ENCODE measurements around the gene CAMTA1. TPM values are rescaled to one million over a fixed set of nuclear protein-coding genes. Genes with fewer than 3 reads are reported as not detected.

The CAMTA1 gene
- total and polyA plus RNA-seq, 9 of the 15 experiments (the other 6 are each of a cell fraction or from before 2014, with no cell fraction given): 43.9 to 161 (median 65.9) TPM

DNA sequence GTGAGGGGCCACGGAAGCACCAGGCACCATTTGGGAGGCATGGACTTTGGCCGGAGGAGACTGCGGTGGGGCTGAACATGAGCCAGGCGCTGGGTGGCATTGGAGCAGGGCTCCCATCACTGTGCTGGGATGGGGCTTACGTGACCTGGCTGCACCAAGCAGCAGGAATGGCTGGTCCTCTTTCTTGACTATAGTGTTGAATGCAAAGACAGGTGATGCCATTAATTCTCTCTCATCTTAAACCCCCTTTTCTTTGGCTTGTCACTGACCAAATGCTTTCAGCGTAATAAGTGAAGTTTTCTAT, 447.9 kb downstream of the CAMTA1 start (continued):
- no peak for TF ChIP-seq GTF2E2 (tag; IDR thresholded peaks at IDR 0.05)
- no peak for TF ChIP-seq SP1 (CRISPR knock-in tag; IDR thresholded peaks at IDR 0.05)
- no peak for TF ChIP-seq TBP (optimal IDR thresholded peaks at IDR 0.05; ENCODE audit: low read depth, low read length)
- no peak for TF ChIP-seq NFATC3 (IDR thresholded peaks at IDR 0.05)

GRCh38 chr1:7233646-7234470, 448.6 kb downstream of the CAMTA1 start:
- no peak overlapping the region for H3K9ac ChIP-seq (ENCODE audit: insufficient read depth in 1 of 2, low read depth in 2 of 2, low read length in 2 of 2)
- H4K20me1 ChIP-seq (replicated peaks; ENCODE audit: control insufficient read depth, insufficient read depth, low read length): peaks cover 15% of the 10 kb centered on the region; the same call in 1 of the 2 replicates
- H2AFZ ChIP-seq (ENCODE audit: low read depth, low read length): no peak overlapping the region
- no peaks in the 10 kb centered on the region for H3K79me2 ChIP-seq (ENCODE audit: control insufficient read depth, insufficient read depth, low read length)
- POLR2A ChIA-PET: no interaction called here
- no TSS peak for BruUV-seq (replicated peaks)
- no peak for DNase-seq (ENCODE audit: extremely low read depth in 1 of 4, low spot score in 3 of 4)
- intact Hi-C loops (cut with micrococcal nuclease): no loop called here
- CTCF ChIA-PET (ENCODE audit: low intra/inter-chr PET ratio): no interaction called here
- TF ChIP-seq, protein P1, sequence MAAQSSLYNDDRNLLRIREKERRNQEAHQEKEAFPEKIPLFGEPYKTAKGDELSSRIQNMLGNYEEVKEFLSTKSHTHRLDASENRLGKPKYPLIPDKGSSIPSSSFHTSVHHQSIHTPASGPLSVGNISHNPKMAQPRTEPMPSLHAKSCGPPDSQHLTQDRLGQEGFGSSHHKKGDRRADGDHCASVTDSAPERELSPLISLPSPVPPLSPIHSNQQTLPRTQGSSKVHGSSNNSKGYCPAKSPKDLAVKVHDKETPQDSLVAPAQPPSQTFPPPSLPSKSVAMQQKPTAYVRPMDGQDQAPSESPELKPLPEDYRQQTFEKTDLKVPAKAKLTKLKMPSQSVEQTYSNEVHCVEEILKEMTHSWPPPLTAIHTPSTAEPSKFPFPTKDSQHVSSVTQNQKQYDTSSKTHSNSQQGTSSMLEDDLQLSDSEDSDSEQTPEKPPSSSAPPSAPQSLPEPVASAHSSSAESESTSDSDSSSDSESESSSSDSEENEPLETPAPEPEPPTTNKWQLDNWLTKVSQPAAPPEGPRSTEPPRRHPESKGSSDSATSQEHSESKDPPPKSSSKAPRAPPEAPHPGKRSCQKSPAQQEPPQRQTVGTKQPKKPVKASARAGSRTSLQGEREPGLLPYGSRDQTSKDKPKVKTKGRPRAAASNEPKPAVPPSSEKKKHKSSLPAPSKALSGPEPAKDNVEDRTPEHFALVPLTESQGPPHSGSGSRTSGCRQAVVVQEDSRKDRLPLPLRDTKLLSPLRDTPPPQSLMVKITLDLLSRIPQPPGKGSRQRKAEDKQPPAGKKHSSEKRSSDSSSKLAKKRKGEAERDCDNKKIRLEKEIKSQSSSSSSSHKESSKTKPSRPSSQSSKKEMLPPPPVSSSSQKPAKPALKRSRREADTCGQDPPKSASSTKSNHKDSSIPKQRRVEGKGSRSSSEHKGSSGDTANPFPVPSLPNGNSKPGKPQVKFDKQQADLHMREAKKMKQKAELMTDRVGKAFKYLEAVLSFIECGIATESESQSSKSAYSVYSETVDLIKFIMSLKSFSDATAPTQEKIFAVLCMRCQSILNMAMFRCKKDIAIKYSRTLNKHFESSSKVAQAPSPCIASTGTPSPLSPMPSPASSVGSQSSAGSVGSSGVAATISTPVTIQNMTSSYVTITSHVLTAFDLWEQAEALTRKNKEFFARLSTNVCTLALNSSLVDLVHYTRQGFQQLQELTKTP (IDR thresholded peaks at IDR 0.05; ENCODE audit: low read depth in 1 of 2, partially characterized antibody in 2 of 2): no peak
- TF ChIP-seq ETS2 (tag; IDR thresholded peaks at IDR 0.05; ENCODE audit: borderline replicate concordance, poor library complexity, severe bottlenecking) (no peak), HMBOX1 (IDR thresholded peaks at IDR 0.05) (no peak), SRSF7 (optimal IDR thresholded peaks at IDR 0.05; ENCODE audit: low read depth, low read length) (no peak), MTA2 (IDR thresholded peaks at IDR 0.05; ENCODE audit: low read depth) (no peak), CREB3 (tag; conservative IDR thresholded peaks at IDR 0.05; ENCODE audit: low read depth) (no peak)
- no peak overlapping the region for H3K27ac ChIP-seq (ENCODE audit: extremely low read depth, low read depth, low read length)
- H3K9me3 ChIP-seq (replicated peaks; ENCODE audit: control insufficient read depth, insufficient read depth, low read depth, low read length): no peaks in the 10 kb centered on the region
- H3K9me1 ChIP-seq (ENCODE audit: control insufficient read depth, insufficient read depth, low read length): no peaks in the 10 kb centered on the region
- peaks cover 32 to 74% of the 10 kb centered on the region in 2 experiments for H3K27me3 ChIP-seq (ENCODE audit: control insufficient read depth in 2 of 2, insufficient read depth in 2 of 2, low read length in 2 of 2)
- no peak overlapping the region for H3K4me2 ChIP-seq (ENCODE audit: insufficient read depth, low read length)
- FAIRE-seq: no peak
- in situ Hi-C loops (cut with MboI): no loop called here
- H3K4me1 ChIP-seq (replicated peaks in 1 of 2; ENCODE audit: control insufficient read depth in 2 of 2, insufficient read depth in 2 of 2, low read length in 2 of 2): no peaks in the 10 kb centered on the region
- no peaks in the 10 kb centered on the region for H3K36me3 ChIP-seq (ENCODE audit: control insufficient read depth, insufficient read depth, low read length)
- WGBS (ENCODE audit: insufficient coverage, low coverage, missing lambda C conversion rate): 7% methylated on average over 28 of the region's 28 CpGs
- no peak overlapping the region for H3K4me3 ChIP-seq
- ATAC-seq: no peak
